Measurements from ENCODE around the gene POLR1A. TPM values are rescaled to one million over a fixed set of nuclear protein-coding genes. Genes with fewer than 3 reads are reported as not detected.

The POLR1A gene
- total and polyA plus RNA-seq, 5 experiments from 2014 or later = 1.1 to 22.9 (median 5.7) TPM

Other genes with a start within 250 kb of the POLR1A start
- gene ST3GAL5, start 216.9 kb downstream of the POLR1A start, total RNA-seq = 10 to 100 TPM; 42.1 to 44.1 TPM
- gene ST3GAL5, start 216.9 kb downstream of the POLR1A start, polyA plus RNA-seq = 10 to 100 TPM; 17.1 to 23.8 (median 17.3) TPM
- 100 to 1,000 TPM; 182 to 202 TPM for gene PTCD3, start 349 bp upstream of the POLR1A start, total RNA-seq
- gene PTCD3, start 349 bp upstream of the POLR1A start, polyA plus RNA-seq = 10 to 100 TPM; 41.5 to 42.1 (median 41.7) TPM
- 10 to 100 TPM; 79.7 to 86.2 TPM for gene IMMT, start 89.6 kb upstream of the POLR1A start, total RNA-seq
- 10 to 100 TPM; 47.5 to 71.9 (median 61.4) TPM for gene IMMT, start 89.6 kb upstream of the POLR1A start, polyA plus RNA-seq
- 10 to 100 TPM; 17.8 to 22.8 TPM for gene MRPL35, start 93.6 kb upstream of the POLR1A start, total RNA-seq
- 10 to 100 TPM; 17.5 to 40.6 (median 24.7) TPM for gene MRPL35, start 93.6 kb upstream of the POLR1A start, polyA plus RNA-seq
- under 1 TPM in 1 of 2 experiments, not detected in 1; 0.10 TPM for gene REEP1, start 231.7 kb upstream of the POLR1A start, total RNA-seq
- gene REEP1, start 231.7 kb upstream of the POLR1A start, polyA plus RNA-seq = not detected

Data from naive thymus-derived CD8-positive, alpha-beta T cell (primary cell).